HepG2 (cell line): ENCODE measurements around the gene ZCCHC7. TPM values are rescaled to one million over a fixed set of nuclear protein-coding genes. Genes with fewer than 3 reads are reported as not detected.

Experiments used
- ATAC-seq: fragments of 200-7000 bp; cut with Tn5 transposase; 3 replicates; pipeline ENCODE4 v1.9.1; 2020; ENCODE audit warnings: mild to moderate bottlenecking, moderate library complexity
- BruUV-seq: library from RNA; stranded (reverse); fragments of 400-500 nt; replicated peaks from 2 replicates; lab custom pipeline; 2021; lab: Mats Ljungman, UMichigan
- CTCF ChIA-PET: fragments of 300-600 bp; formaldehyde crosslinking; extraction: SDS; loops from one replicate; lab custom pipeline; 2021; ENCODE audit warnings: low total read pairs, inconsistent platforms, low intra/inter-chr PET ratio; lab: Yijun Ruan, JAX
- POLR2A ChIA-PET: fragments of 350-600 bp; sonication (Branson Sonifier 250); formaldehyde crosslinking; loops from one replicate; lab custom pipeline; 2020; ENCODE audit warnings: antibody characterized with exemption, inconsistent platforms; lab: Yijun Ruan, JAX
- DNase-seq: peaks from one replicate; pipeline ENCODE4 v3.0.0-alpha.2; 2015; ENCODE audit warnings: low spot score
- FAIRE-seq: peaks from 3 replicates; lab custom pipeline; 2011; peaks lifted over from hg19 to GRCh38; lab: Jason Lieb, UNC
- H2AFZ ChIP-seq: one replicate; pipeline ENCODE4 v1.6.1; 2011; ENCODE audit warnings: low read length, inconsistent platforms
- H3K27ac ChIP-seq: fragments of 300-600 bp; 3 replicates; pipeline ENCODE4 v1.8.0; 2011; ENCODE audit warnings: mixed run types, mild to moderate bottlenecking, mixed read lengths, low read length, inconsistent platforms; ENCODE audit not compliant: insufficient read depth; ENCODE audit errors: extremely low read length
- H3K27me3 ChIP-seq, 2 experiments: fragments of 200-600 bp in 1 of 2; 2 replicates in 1 of 2; 3 replicates in 1 of 2; pipeline versions ENCODE4 v1.6.0 to v1.8.0; 2011; ENCODE audit warnings: low read length in 2 of 2, mild to moderate bottlenecking in 2 of 2, moderate library complexity in 2 of 2, inconsistent platforms in 1 of 2; ENCODE audit not compliant: insufficient read depth in 2 of 2, control insufficient read depth in 1 of 2
- H3K36me3 ChIP-seq, 2 experiments: fragments of 200-600 bp in 1 of 2; replicated peaks in 1 of 2; 2 replicates in 1 of 2; 3 replicates in 1 of 2; pipeline versions ENCODE4 v1.5.1 to v1.8.0; 2011; ENCODE audit warnings: low read length in 2 of 2, inconsistent platforms in 1 of 2; ENCODE audit not compliant: insufficient read depth in 2 of 2, control insufficient read depth in 1 of 2
- H3K4me1 ChIP-seq: 2 replicates; pipeline ENCODE4 v1.5.1; 2012; ENCODE audit warnings: low read length, inconsistent platforms; ENCODE audit not compliant: insufficient read depth
- H3K4me2 ChIP-seq: 2 replicates; pipeline ENCODE4 v1.6.0; 2011; ENCODE audit warnings: low read depth, low read length, inconsistent platforms
- H3K4me3 ChIP-seq, 3 experiments: fragments of 200-600 bp in 1 of 3; sonication (generic), shearing (Covaris generic) in 1 of 3; replicated peaks in 1 of 3; 2 replicates each; pipeline ENCODE4 v1.5.1; 2011 to 2016; ENCODE audit warnings: low read length in 3 of 3, inconsistent platforms in 2 of 3, low read depth in 2 of 3, mild to moderate bottlenecking in 2 of 3, control low read depth in 1 of 3, mixed read lengths in 1 of 3; ENCODE audit not compliant: insufficient read depth in 1 of 3
- H3K79me2 ChIP-seq: one replicate; pipeline ENCODE4 v1.6.1; 2011; ENCODE audit warnings: low read length, inconsistent platforms; ENCODE audit not compliant: insufficient read depth
- H3K9ac ChIP-seq: 2 replicates; pipeline ENCODE4 v1.6.0; 2011; ENCODE audit warnings: mild to moderate bottlenecking, low read depth, low read length, inconsistent platforms; ENCODE audit not compliant: insufficient read depth
- H3K9me3 ChIP-seq: 2 replicates; pipeline ENCODE4 v1.5.1; 2012; ENCODE audit warnings: mild to moderate bottlenecking, low read length
- H4K20me1 ChIP-seq: 2 replicates; pipeline ENCODE4 v1.6.0; 2011; ENCODE audit warnings: inconsistent platforms, mild to moderate bottlenecking, low read length, moderate library complexity; ENCODE audit not compliant: insufficient read depth
- FOXK1 ChIP-seq: sonication (generic); formaldehyde crosslinking; IDR thresholded peaks from 2 replicates; pipeline ENCODE4 v1.4.0; 2020; ENCODE audit warnings: low read depth, missing genetic modification reagents, borderline replicate concordance
- HINFP ChIP-seq: sonication (generic); formaldehyde crosslinking; IDR thresholded peaks from 2 replicates; pipeline ENCODE4 v1.4.0; 2020; ENCODE audit warnings: low read depth, mild to moderate bottlenecking, missing genetic modification reagents
- KDM5B ChIP-seq: sonication (generic); formaldehyde crosslinking; IDR thresholded peaks from 2 replicates; pipeline ENCODE4 v1.4.0; 2020; ENCODE audit warnings: missing genetic modification reagents, mild to moderate bottlenecking, borderline replicate concordance
- MAFG ChIP-seq: sonication (generic); formaldehyde crosslinking; IDR thresholded peaks from 2 replicates; pipeline ENCODE4 v1.5.1; 2020; ENCODE audit warnings: mild to moderate bottlenecking, missing genetic modification reagents
- MATR3 ChIP-seq: sonication (generic); formaldehyde crosslinking; IDR thresholded peaks from 2 replicates; pipeline ENCODE4 v1.4.0; 2020; ENCODE audit warnings: missing genetic modification reagents
- MED13 ChIP-seq: sonication (generic); formaldehyde crosslinking; IDR thresholded peaks from 2 replicates; pipeline ENCODE4 v1.5.0; 2020; ENCODE audit warnings: missing genetic modification reagents
- MEIS1 ChIP-seq: sonication (generic); formaldehyde crosslinking; IDR thresholded peaks from 2 replicates; pipeline ENCODE4 v1.9.0; 2021; ENCODE audit warnings: mild to moderate bottlenecking, missing genetic modification reagents, moderate library complexity, borderline replicate concordance
- MTF1 ChIP-seq: sonication (generic); formaldehyde crosslinking; IDR thresholded peaks from 2 replicates; pipeline ENCODE4 v1.5.0; 2020; ENCODE audit warnings: missing genetic modification reagents
- NR2F2 ChIP-seq: IDR thresholded peaks from 2 replicates; pipeline ENCODE4 v1.6.1; 2012; ENCODE audit warnings: low read depth, inconsistent platforms, borderline replicate concordance
- ONECUT2 ChIP-seq: sonication (generic); formaldehyde crosslinking; IDR thresholded peaks from 2 replicates; pipeline ENCODE4 v1.4.0; 2020; ENCODE audit warnings: missing genetic modification reagents
- PRMT3 ChIP-seq: sonication (generic); formaldehyde crosslinking; IDR thresholded peaks from 2 replicates; pipeline ENCODE4 v1.8.1; 2022; ENCODE audit warnings: low read depth, mild to moderate bottlenecking, moderate library complexity, missing genetic modification reagents, borderline replicate concordance
- SCMH1 ChIP-seq: sonication (generic); formaldehyde crosslinking; IDR thresholded peaks from 2 replicates; pipeline ENCODE4 v1.9.0; 2021; ENCODE audit warnings: missing genetic modification reagents, mild to moderate bottlenecking, borderline replicate concordance
- SIX1 ChIP-seq: sonication (generic); formaldehyde crosslinking; IDR thresholded peaks from 2 replicates; pipeline ENCODE4 v1.4.0; 2020; ENCODE audit warnings: missing genetic modification reagents, borderline replicate concordance
- SNAPC2 ChIP-seq: sonication (generic); formaldehyde crosslinking; IDR thresholded peaks from 2 replicates; pipeline ENCODE4 v1.8.1; 2022; ENCODE audit warnings: mild to moderate bottlenecking, missing genetic modification reagents
- ZNF562 ChIP-seq: sonication (generic); formaldehyde crosslinking; IDR thresholded peaks from 2 replicates; pipeline ENCODE4 v1.8.0; 2022; ENCODE audit warnings: missing genetic modification reagents, borderline replicate concordance
- ZNF777 ChIP-seq: sonication (generic); formaldehyde crosslinking; IDR thresholded peaks from 2 replicates; pipeline ENCODE4 v1.4.0; 2020; ENCODE audit warnings: missing genetic modification reagents
- ZNF850 ChIP-seq: sonication (generic); formaldehyde crosslinking; conservative IDR thresholded peaks from 2 replicates; pipeline ENCODE4 v1.9.0; 2021; ENCODE audit warnings: mild to moderate bottlenecking, missing genetic modification reagents
- ZSCAN31 ChIP-seq: sonication (generic); formaldehyde crosslinking; IDR thresholded peaks from 2 replicates; pipeline ENCODE4 v1.5.0; 2020; ENCODE audit warnings: low read depth, mild to moderate bottlenecking, missing genetic modification reagents
- in situ Hi-C: cut with HindIII; loops from 2 replicates; pipeline ENCODE4 v1.10.0; 2017; ENCODE audit warnings: low pct_unique_long_range_greater_than_20kb; ENCODE audit not compliant: extremely low pct_ligation_motif_present
- intact Hi-C: fragments of 100-400 bp; cut with micrococcal nuclease; formaldehyde crosslinking; loops from one replicate; pipeline ENCODE4 v1.10.0; 2022; ENCODE audit not compliant: unreplicated experiment
- polyA plus RNA-seq, 8 experiments: library from polyadenylated mRNA; depleted of rRNA in 3 of 8; stranded (reverse) in 7 of 8; unstranded in 1 of 8; fragments of >200 nt; fragmentation: Illumina TruSeq in 4 of 8; extraction: Trizol in 4 of 8; gene quantifications; 2 replicates each; pipeline versions ENCODE4 v1.2.1 to v1.2.3, GENCODE V29; 2011 to 2016; ENCODE audit warnings: low read depth in 4 of 8, missing spikeins in 1 of 8, mixed read lengths in 1 of 8; ENCODE audit not compliant: insufficient read depth in 1 of 8
- total RNA-seq, 5 experiments: library from RNA; depleted of rRNA; stranded (reverse); fragments of >200 nt; fragmentation: Illumina TruSeq; extraction: Trizol; gene quantifications; 2 replicates each; pipeline ENCODE4 v1.2.3, GENCODE V29; 2016; ENCODE audit warnings: low read depth in 1 of 5

Gene ZCCHC7
- total and polyA plus RNA-seq, 2 of the 13 experiments (the other 11 are each of a cell fraction or from before 2014, with no cell fraction given): 13.6 to 19.3 TPM

GRCh38 chr9:37192803-37193202 lies 72.4 kb downstream of the ZCCHC7 start:
- Histone ChIP-seq H3K4me2 (no peak overlapping the region), H3K9ac (no peak overlapping the region), H3K27ac (no peak overlapping the region), H3K36me3 (peaks cover 1 to 3% of the 10 kb centered on the region in 2 experiments; a peak in 2 of 5 replicates), H3K27me3 (no peaks in the 10 kb centered on the region), H3K9me3 (no peaks in the 10 kb centered on the region), H4K20me1 (no peaks in the 10 kb centered on the region), H3K4me3 (no peak overlapping the region), H3K4me1 (no peaks in the 10 kb centered on the region), H2AFZ (no peak overlapping the region), H3K79me2 (no peaks in the 10 kb centered on the region)
- no peak for DNase-seq
- ATAC-seq: no peak
- ChIA-PET POLR2A (no interaction called here), CTCF (no interaction called here)
- TF ChIP-seq ZNF850 (CRISPR knock-in tag) (no peak), MEIS1 (no peak), ZNF562 (no peak), PRMT3 (CRISPR knock-in tag) (no peak), ONECUT2 (no peak), HINFP (CRISPR knock-in tag) (no peak), SIX1 (CRISPR knock-in tag) (no peak), SCMH1 (CRISPR knock-in tag) (no peak), ZSCAN31 (CRISPR knock-in tag) (no peak), FOXK1 (no peak), MAFG (CRISPR knock-in tag) (no peak), KDM5B (CRISPR knock-in tag) (no peak), NR2F2 (no peak), SNAPC2 (CRISPR knock-in tag) (no peak), MTF1 (CRISPR knock-in tag) (no peak), MED13 (CRISPR knock-in tag) (no peak), ZNF777 (CRISPR knock-in tag) (no peak), MATR3 (no peak)
- no TSS peak for BruUV-seq
- no peak for FAIRE-seq
- in situ Hi-C loops (no loop called here), intact Hi-C loops (no loop called here)
